Effector memory CD8-positive, alpha-beta T cell (primary cell): ENCODE measurements around the gene USP28.
A peak's percentile ranks its signal among the peaks of the same experiment; 100 is the strongest.
"Not testable (repeated sequence)": the region's sequence is repeated elsewhere in the genome, so short reads cannot be mapped to it uniquely, and the experiment has no call there.

Experiments used
- ATAC-seq: fragments of 150-1000 bp; cut with Tn5 transposase; replicated peaks from 2 replicates; pipeline ENCODE4 v1.10.0; 2021; ENCODE audit warnings: mild to moderate bottlenecking, moderate library complexity
- DNase-seq, 3 experiments: peaks; one replicate each; pipeline ENCODE4 v3.0.0; 2021
- H3K27ac Mint-ChIP-seq, 2 donors: one replicate each; pipeline ENCODE4 v1.8.0; 2022; ENCODE audit warnings: mild to moderate bottlenecking in 2 of 2, mixed read lengths in 2 of 2, moderate library complexity in 2 of 2
- H3K27me3 Mint-ChIP-seq, 2 donors: one replicate each; pipeline ENCODE4 v1.8.0; 2022; ENCODE audit warnings: mixed read lengths in 2 of 2
- H3K36me3 Mint-ChIP-seq: one replicate; pipeline ENCODE4 v1.8.0; 2022; ENCODE audit warnings: mild to moderate bottlenecking, moderate library complexity, mixed read lengths; ENCODE audit not compliant: insufficient read depth
- H3K4me1 Mint-ChIP-seq, 2 donors: one replicate each; pipeline ENCODE4 v1.8.0; 2022; ENCODE audit warnings: low read depth in 2 of 2, mixed read lengths in 2 of 2
- H3K4me3 Mint-ChIP-seq, 2 donors: one replicate each; pipeline ENCODE4 v1.8.0; 2022; ENCODE audit warnings: mild to moderate bottlenecking in 2 of 2, mixed read lengths in 2 of 2, moderate library complexity in 2 of 2
- H3K9me3 Mint-ChIP-seq, 2 donors: one replicate each; pipeline ENCODE4 v1.8.0; 2022; ENCODE audit warnings: mixed read lengths in 2 of 2

USP28 gene

GRCh38 chr11:113773092-113773415, 102.3 kb downstream of the USP28 start:
- peaks cover 13 to 20% of the 10 kb centered on the region in 2 donors for H3K4me1 Mint-ChIP-seq
- no peak for ATAC-seq
- H3K27ac Mint-ChIP-seq, result peak overlapping the region; percentile 93 to 98
- H3K9me3 Mint-ChIP-seq, result no peaks in the 10 kb centered on the region
- peak overlapping the region; percentile 98 to 100 for H3K4me3 Mint-ChIP-seq
- H3K36me3 Mint-ChIP-seq, result peaks cover 21% of the 10 kb centered on the region
- no peak for DNase-seq
- H3K27me3 Mint-ChIP-seq, result peaks cover 0 to 6% of the 10 kb centered on the region in 2 donors

GRCh38 chr11:113771964-113772363, 103.4 kb downstream of the USP28 start:
- Mint-ChIP-seq H3K4me1 (peaks cover 20 to 28% of the 10 kb centered on the region in 2 donors), H3K27me3 (no peaks in the 10 kb centered on the region), H3K27ac (peak overlapping the region in 1 of 2 donors; percentile 98)

GRCh38 chr11:113764527-113765219, 110.7 kb downstream of the USP28 start:
- H3K9me3 Mint-ChIP-seq, result no peaks in the 10 kb centered on the region
- H3K4me3 Mint-ChIP-seq, result no peak overlapping the region
- no peaks in the 10 kb centered on the region for H3K27me3 Mint-ChIP-seq
- H3K4me1 Mint-ChIP-seq, result peaks cover 14 to 26% of the 10 kb centered on the region in 2 donors
- ATAC-seq, result no peak
- peaks cover 13% of the 10 kb centered on the region for H3K36me3 Mint-ChIP-seq
- DNase-seq, result no peak
- no peak overlapping the region for H3K27ac Mint-ChIP-seq

More at GRCh38 chr11:113771964-113772363, 103.4 kb downstream of the USP28 start:
- no peak for ATAC-seq
- no peaks in the 10 kb centered on the region for H3K9me3 Mint-ChIP-seq
- peaks cover 28% of the 10 kb centered on the region for H3K36me3 Mint-ChIP-seq
- peak overlapping the region; percentile 98 to 100 for H3K4me3 Mint-ChIP-seq
- no peak for DNase-seq

GRCh38 chr11:113763040-113763439, 112.3 kb downstream of the USP28 start:
- Mint-ChIP-seq H3K4me1 (peaks cover 14 to 24% of the 10 kb centered on the region in 2 donors), H3K36me3 (peaks cover 26% of the 10 kb centered on the region)
- DNase-seq, H3K9me3 Mint-ChIP-seq, ATAC-seq, H3K27me3 Mint-ChIP-seq, H3K4me3 Mint-ChIP-seq, H3K27ac Mint-ChIP-seq: not testable (repeated sequence)

- H3K27me3 Mint-ChIP-seq, result no peaks in the 10 kb centered on the region
- H3K36me3 Mint-ChIP-seq, result peaks cover 32% of the 10 kb centered on the region
- no peaks in the 10 kb centered on the region for H3K9me3 Mint-ChIP-seq
- no peak for ATAC-seq
- DNase-seq, result no peak
- H3K27ac Mint-ChIP-seq, result peak overlapping the region in 1 of 2 donors; percentile 52
- H3K4me1 Mint-ChIP-seq, result peaks cover 4 to 12% of the 10 kb centered on the region in 2 donors
- H3K4me3 Mint-ChIP-seq, result no peak overlapping the region
Measured at GRCh38 chr11:113760241-113760640, 115.1 kb downstream of the USP28 start.

- Mint-ChIP-seq H3K27me3 (no peaks in the 10 kb centered on the region), H3K4me3 (no peak overlapping the region), H3K9me3 (no peaks in the 10 kb centered on the region), H3K36me3 (peaks cover 33% of the 10 kb centered on the region), H3K4me1 (no peaks in the 10 kb centered on the region), H3K27ac (no peak overlapping the region)
- ATAC-seq (no peak), DNase-seq (no peak)
Measured at GRCh38 chr11:113752932-113753331, 122.4 kb downstream of the USP28 start.
